Measurements from ENCODE around the gene SMG1.
"Not testable (repeated sequence)": the region's sequence is repeated elsewhere in the genome, so short reads cannot be mapped to it uniquely, and the experiment has no call there.

DNA sequence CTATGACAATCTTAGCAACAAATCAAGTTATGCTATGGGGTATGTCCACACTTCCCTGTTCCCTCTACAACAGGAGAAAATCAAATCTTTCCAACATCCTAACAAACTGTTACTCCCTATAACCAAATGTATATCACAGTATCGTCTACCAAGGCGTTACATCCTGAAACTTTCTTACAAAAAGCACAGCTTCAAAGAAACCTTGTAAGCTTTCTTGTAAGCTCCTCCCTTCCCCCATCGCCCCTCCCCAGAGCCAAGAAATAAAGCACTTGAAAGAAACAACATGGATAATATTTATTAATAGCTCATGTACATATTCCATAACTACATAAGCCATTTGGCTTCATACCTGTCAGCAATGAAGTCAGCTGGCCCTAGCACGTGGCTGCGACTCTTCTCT lies 2.3 kb downstream of the SMG1 start:
- TF ChIP-seq, protein P1, sequence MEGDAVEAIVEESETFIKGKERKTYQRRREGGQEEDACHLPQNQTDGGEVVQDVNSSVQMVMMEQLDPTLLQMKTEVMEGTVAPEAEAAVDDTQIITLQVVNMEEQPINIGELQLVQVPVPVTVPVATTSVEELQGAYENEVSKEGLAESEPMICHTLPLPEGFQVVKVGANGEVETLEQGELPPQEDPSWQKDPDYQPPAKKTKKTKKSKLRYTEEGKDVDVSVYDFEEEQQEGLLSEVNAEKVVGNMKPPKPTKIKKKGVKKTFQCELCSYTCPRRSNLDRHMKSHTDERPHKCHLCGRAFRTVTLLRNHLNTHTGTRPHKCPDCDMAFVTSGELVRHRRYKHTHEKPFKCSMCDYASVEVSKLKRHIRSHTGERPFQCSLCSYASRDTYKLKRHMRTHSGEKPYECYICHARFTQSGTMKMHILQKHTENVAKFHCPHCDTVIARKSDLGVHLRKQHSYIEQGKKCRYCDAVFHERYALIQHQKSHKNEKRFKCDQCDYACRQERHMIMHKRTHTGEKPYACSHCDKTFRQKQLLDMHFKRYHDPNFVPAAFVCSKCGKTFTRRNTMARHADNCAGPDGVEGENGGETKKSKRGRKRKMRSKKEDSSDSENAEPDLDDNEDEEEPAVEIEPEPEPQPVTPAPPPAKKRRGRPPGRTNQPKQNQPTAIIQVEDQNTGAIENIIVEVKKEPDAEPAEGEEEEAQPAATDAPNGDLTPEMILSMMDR (conservative IDR thresholded peaks at IDR 0.05) = not testable (repeated sequence)
- TF ChIP-seq ZFX (IDR thresholded peaks at IDR 0.05) = not testable (repeated sequence)

Data from C4-2B (cell line).